Lung (tissue), 12 donors: ENCODE measurements around the gene ZFP42. TPM values are rescaled to one million over a fixed set of nuclear protein-coding genes. Genes with fewer than 3 reads are reported as not detected.

ENCODE experiments used
- ATAC-seq: fragments of 200-7000 bp; cut with Tn5 transposase; one replicate; pipeline ENCODE4 v1.9.1; 2020; ENCODE audit warnings: moderate number of reproducible peaks; ENCODE audit not compliant: insufficient read depth, low FRiP score
- DNase-seq, 3 donors: peaks; one replicate each; pipeline ENCODE4 v3.0.0-alpha.2; 2013 to 2017
- H3K27ac ChIP-seq, 2 donors: one replicate each; pipeline ENCODE4 v1.5.1; 2013; ENCODE audit warnings: mild to moderate bottlenecking in 2 of 2, moderate library complexity in 2 of 2, control low read depth in 1 of 2, inconsistent platforms in 1 of 2, low read depth in 1 of 2, low read length in 1 of 2
- H3K27me3 ChIP-seq, 3 donors: one replicate each; pipeline ENCODE4 v1.5.1; 2013; ENCODE audit warnings: low read length in 2 of 3; ENCODE audit not compliant: control insufficient read depth in 3 of 3, insufficient read depth in 3 of 3
- H3K36me3 ChIP-seq, 4 donors: one replicate each; pipeline ENCODE4 v1.5.1; 2013; ENCODE audit warnings: low read length in 4 of 4, mild to moderate bottlenecking in 1 of 4, moderate library complexity in 1 of 4; ENCODE audit not compliant: control insufficient read depth in 4 of 4, insufficient read depth in 4 of 4
- H3K4me1 ChIP-seq, 5 donors: one replicate each; pipeline ENCODE4 v1.5.1; 2013; ENCODE audit warnings: low read length in 5 of 5, mild to moderate bottlenecking in 2 of 5, moderate library complexity in 1 of 5; ENCODE audit not compliant: control insufficient read depth in 5 of 5, insufficient read depth in 5 of 5
- H3K4me3 ChIP-seq: one replicate; pipeline ENCODE4 v1.5.1; 2013; ENCODE audit warnings: mild to moderate bottlenecking, control low read depth, moderate library complexity
- H3K9ac ChIP-seq, 2 donors: one replicate each; pipeline ENCODE4 v1.5.1; 2013; ENCODE audit warnings: low read length in 2 of 2, control low read depth in 1 of 2; ENCODE audit not compliant: insufficient read depth in 1 of 2
- H3K9me3 ChIP-seq, 4 donors: one replicate each; pipeline ENCODE4 v1.5.1; 2013; ENCODE audit warnings: low read length in 3 of 4, mild to moderate bottlenecking in 1 of 4, moderate library complexity in 1 of 4; ENCODE audit not compliant: control insufficient read depth in 4 of 4, insufficient read depth in 3 of 4
- WGBS, 2 donors: extraction: QIAGEN DNeasy Blood & Tissue Kit; methylation state at CpG; one replicate each; pipeline ENCODE4 v1.1.7; 2013; 5-methylcytosine and 5-hydroxymethylcytosine counted together
- polyA plus RNA-seq, 2 donors: library from polyadenylated mRNA; stranded (reverse); fragments of 200-250 nt; gene quantifications; one replicate each; pipeline ENCODE4 v1.2.1, GENCODE V29; 2013
- total RNA-seq, 2 donors: library from RNA; depleted of rRNA in 1 of 2; stranded (reverse); fragments of >200 nt in 1 of 2; gene quantifications; one replicate each; pipeline ENCODE4 v1.2.1, GENCODE V29; 2014 to 2021
- TF ChIP-seq, protein P1 (sequence below): IDR thresholded peaks from 2 replicates; pipeline ENCODE4 v1.5.1; 2012; ENCODE audit warnings: mild to moderate bottlenecking; ENCODE audit errors: control extremely low read depth, extremely low read depth
- donor health status: control.
- donor health status: control.
- donor health status: Bipolar disorder and iron deficiency.
- donor health status: healthy.
- donor health status: DM: yes; HTN: yes; CAD: no.

Gene ZFP42
- total and polyA plus RNA-seq, 4 donors = 0.03 to 0.91 (median 0.24) TPM

- no peak for ATAC-seq
- H3K9ac ChIP-seq = no peak overlapping the region
Measured at GRCh38 chr4:188018262-188018661, 22.7 kb downstream of the ZFP42 start.

GRCh38 chr4:188021548-188022249 lies 26.1 kb downstream of the ZFP42 start:
- H3K9me3 ChIP-seq = peaks cover 0 to 2% (median 0%) of the 10 kb centered on the region in 4 donors
- H3K4me3 ChIP-seq = no peak overlapping the region
- H3K27me3 ChIP-seq = no peaks in the 10 kb centered on the region
- TF ChIP-seq, protein P1, sequence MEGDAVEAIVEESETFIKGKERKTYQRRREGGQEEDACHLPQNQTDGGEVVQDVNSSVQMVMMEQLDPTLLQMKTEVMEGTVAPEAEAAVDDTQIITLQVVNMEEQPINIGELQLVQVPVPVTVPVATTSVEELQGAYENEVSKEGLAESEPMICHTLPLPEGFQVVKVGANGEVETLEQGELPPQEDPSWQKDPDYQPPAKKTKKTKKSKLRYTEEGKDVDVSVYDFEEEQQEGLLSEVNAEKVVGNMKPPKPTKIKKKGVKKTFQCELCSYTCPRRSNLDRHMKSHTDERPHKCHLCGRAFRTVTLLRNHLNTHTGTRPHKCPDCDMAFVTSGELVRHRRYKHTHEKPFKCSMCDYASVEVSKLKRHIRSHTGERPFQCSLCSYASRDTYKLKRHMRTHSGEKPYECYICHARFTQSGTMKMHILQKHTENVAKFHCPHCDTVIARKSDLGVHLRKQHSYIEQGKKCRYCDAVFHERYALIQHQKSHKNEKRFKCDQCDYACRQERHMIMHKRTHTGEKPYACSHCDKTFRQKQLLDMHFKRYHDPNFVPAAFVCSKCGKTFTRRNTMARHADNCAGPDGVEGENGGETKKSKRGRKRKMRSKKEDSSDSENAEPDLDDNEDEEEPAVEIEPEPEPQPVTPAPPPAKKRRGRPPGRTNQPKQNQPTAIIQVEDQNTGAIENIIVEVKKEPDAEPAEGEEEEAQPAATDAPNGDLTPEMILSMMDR = no peak
- DNase-seq (no peak), ATAC-seq (no peak)
- H3K4me1 ChIP-seq = peaks cover 0 to 2% (median 0%) of the 10 kb centered on the region in 5 donors
- H3K36me3 ChIP-seq = no peaks in the 10 kb centered on the region
- H3K27ac ChIP-seq = no peak overlapping the region
- 59 to 67% methylated on average over 5 of the region's 5 CpGs for WGBS, 2 donors
- H3K9ac ChIP-seq = no peak overlapping the region

More at GRCh38 chr4:188018262-188018661, 22.7 kb downstream of the ZFP42 start:
- Histone ChIP-seq H3K9me3 (peaks cover 0 to 2% (median 0%) of the 10 kb centered on the region in 4 donors), H3K27ac (no peak overlapping the region), H3K36me3 (no peaks in the 10 kb centered on the region), H3K4me1 (peaks cover 0 to 3% (median 0%) of the 10 kb centered on the region in 5 donors), H3K27me3 (no peaks in the 10 kb centered on the region), H3K4me3 (no peak overlapping the region)
- DNase-seq = no peak
- WGBS, 2 donors = 75 to 84% methylated on average over 6 of the region's 6 CpGs
- TF ChIP-seq, protein P1 = no peak

GRCh38 chr4:188023682-188024081 lies 28.1 kb downstream of the ZFP42 start:
- WGBS, 2 donors = 90 to 92% methylated on average over 4 to 6 of the region's 6 CpGs

More at GRCh38 chr4:188023682-188024081, 28.1 kb downstream of the ZFP42 start:
- no peaks in the 10 kb centered on the region for H3K36me3 ChIP-seq
- no peak overlapping the region for H3K4me3 ChIP-seq
- H3K4me1 ChIP-seq = no peaks in the 10 kb centered on the region
- no peak overlapping the region for H3K27ac ChIP-seq
- no peaks in the 10 kb centered on the region for H3K27me3 ChIP-seq
- ATAC-seq (no peak), DNase-seq (no peak)
- TF ChIP-seq, protein P1 = no peak
- H3K9ac ChIP-seq = no peak overlapping the region
- peaks cover 0 to 2% (median 0%) of the 10 kb centered on the region in 4 donors for H3K9me3 ChIP-seq
